ENCODE results near the gene CEBPE. TPM values are rescaled to one million over a fixed set of nuclear protein-coding genes. Genes with fewer than 3 reads are reported as not detected.

The CEBPE gene
- total and polyA plus RNA-seq, 2 donors (not counting 1 experiment from before 2014, with no cell fraction given), result 0.37 to 0.45 TPM

- H3K4me1 ChIP-seq (ENCODE audit: control insufficient read depth in 2 of 2, insufficient read depth in 2 of 2, low read length in 2 of 2), result peaks cover 20 to 24% of the 10 kb centered on the region in 2 donors
- peak within 1 kb of the TSS; percentile 76 to 99 (median 94) for H3K4me3 ChIP-seq (ENCODE audit: control extremely low read depth in 1 of 5, extremely low read depth in 1 of 5, insufficient read depth in 1 of 5, low read depth in 2 of 5, low read length in 4 of 5)
- peaks cover 40% of the 10 kb centered on the region for H4K20me1 ChIP-seq (ENCODE audit: control insufficient read depth, insufficient read depth, low read length, poor library complexity, severe bottlenecking)
- H3K27me3 Mint-ChIP-seq, result no peaks in the 10 kb centered on the region
- ATAC-seq (ENCODE audit: low read depth) (peak; percentile 86), DNase-seq (peak; percentile 100)
- WGBS (ENCODE audit: insufficient coverage), result under 1% methylated on average over 41 of the region's 46 CpGs
- peak within 1 kb of the TSS; percentile 99 for H3K9ac ChIP-seq (ENCODE audit: low read length)
- TF ChIP-seq CTCF (IDR thresholded peaks at IDR 0.05) (no peak), EZH2 (IDR thresholded peaks at IDR 0.05; ENCODE audit: borderline replicate concordance, insufficient read depth, low read depth, low read length, poor library complexity, severe bottlenecking) (no peak)
- intact Hi-C loops (cut with micrococcal nuclease), result loop anchor here (1.0 to 10.0 kb wide), 12 partner anchors 19 to 1831 kb away; partner anchors contain the start of genes EMC9, HNRNPC, HOMEZ and PABPN1
- ChIA-PET CTCF (interaction anchor here (0.8 to 2.9 kb wide), 21 partner anchors 9 to 525 kb away, joined by 3 to 30 read pairs (median 5); partner anchors contain the start of genes PABPN1 and PPP1R3E), POLR2A (interaction anchor here (0.5 to 2.0 kb wide), 17 partner anchors 11 to 1019 kb away, joined by 3 to 20 read pairs (median 4); partner anchors contain the start of genes ABHD4, CDH24, DCAF11 and PABPN1)
- no peaks in the 10 kb centered on the region for H3K9me3 Mint-ChIP-seq (ENCODE audit: insufficient read depth)
- H2AFZ ChIP-seq (ENCODE audit: insufficient read depth, low read depth, low read length, poor library complexity, severe bottlenecking), result peak within 1 kb of the TSS; percentile 88
- peak within 1 kb of the TSS; percentile 89 for H3K4me2 ChIP-seq (replicated peaks; ENCODE audit: low read depth, low read length, poor library complexity, severe bottlenecking)
- peaks cover 7 to 51% of the 10 kb centered on the region in 2 experiments for H3K36me3 ChIP-seq (replicated peaks in 1 of 2; ENCODE audit: control extremely low read depth in 1 of 2, control insufficient read depth in 1 of 2, extremely low read depth in 1 of 2, insufficient read depth in 2 of 2, low read length in 1 of 2)
- H3K27me3 ChIP-seq (replicated peaks in 1 of 4; ENCODE audit: control extremely low read depth in 1 of 4, control insufficient read depth in 3 of 4, insufficient read depth in 4 of 4, low read length in 3 of 4), result no peaks in the 10 kb centered on the region
- peaks cover 34% of the 10 kb centered on the region for H3K4me1 Mint-ChIP-seq
- no peaks in the 10 kb centered on the region for H3K9me3 ChIP-seq (ENCODE audit: control extremely low read depth in 1 of 3, control insufficient read depth in 2 of 3, insufficient read depth in 1 of 3, low read length in 2 of 3)
- H3K79me2 ChIP-seq (ENCODE audit: control insufficient read depth, insufficient read depth, low read length), result peaks cover 89% of the 10 kb centered on the region
- peak within 1 kb of the TSS; percentile 92 to 97 for H3K27ac ChIP-seq (ENCODE audit: low read length in 2 of 2)
- no peak within 1 kb of the TSS for H3K27ac Mint-ChIP-seq
- no peak within 1 kb of the TSS for H3K4me3 Mint-ChIP-seq
These were observed 23.6 kb downstream of the CEBPE start, which contains the start of gene C14orf119 for GRCh38 chr14:23095196-23096108. TSS of gene C14orf119 (plus strand) at chr14:23095505. CDS start at chr14:23097659, 2,154 bp downstream.

All from B cell (primary cell).